K562 (cell line): Measurements from ENCODE around the gene ILKAP.

Source experiments
- POLR2A ChIP-seq: fragments of 450-650 bp; conservative IDR thresholded peaks from 2 replicates; pipeline ENCODE4 v1.6.1; 2016
- SOX6 ChIP-seq: fragments of 450-650 bp; IDR thresholded peaks from 2 replicates; pipeline ENCODE4 v1.6.1; 2014; ENCODE audit warnings: mild to moderate bottlenecking
- STAT5B ChIP-seq: fragments of 250-450 bp; sonication (Bioruptor Pico); IDR thresholded peaks from 2 replicates; pipeline ENCODE4 v1.8.0; 2021; ENCODE audit warnings: mild to moderate bottlenecking, inconsistent platforms
- TSHZ1 ChIP-seq: fragments of 250-450 bp; sonication (Bioruptor Pico); IDR thresholded peaks from 2 replicates; pipeline ENCODE4 v1.4.0; 2020; ENCODE audit warnings: mild to moderate bottlenecking, moderate library complexity
- ZKSCAN1 ChIP-seq: fragments of 150-350 bp; IDR thresholded peaks from 2 replicates; pipeline ENCODE4 v1.6.1; 2016; ENCODE audit warnings: low read depth, low read length
- ZNF584 ChIP-seq: fragments of 200-800 bp; sonication (Bioruptor generic); IDR thresholded peaks from 2 replicates; pipeline ENCODE4 v1.6.1; 2016; ENCODE audit warnings: low read depth, mild to moderate bottlenecking, missing genetic modification characterization, missing compliant biosample characterization
- TF ChIP-seq, protein P1 (sequence below): fragments of 250-450 bp; sonication (Bioruptor Pico); IDR thresholded peaks from 2 replicates; pipeline ENCODE4 v1.9.0; 2021; ENCODE audit warnings: mild to moderate bottlenecking
- TF ChIP-seq, protein P2 (sequence below): sonication (generic); formaldehyde crosslinking; IDR thresholded peaks from 2 replicates; pipeline ENCODE4 v1.9.0; 2022; ENCODE audit warnings: mild to moderate bottlenecking, missing genetic modification reagents

DNA sequence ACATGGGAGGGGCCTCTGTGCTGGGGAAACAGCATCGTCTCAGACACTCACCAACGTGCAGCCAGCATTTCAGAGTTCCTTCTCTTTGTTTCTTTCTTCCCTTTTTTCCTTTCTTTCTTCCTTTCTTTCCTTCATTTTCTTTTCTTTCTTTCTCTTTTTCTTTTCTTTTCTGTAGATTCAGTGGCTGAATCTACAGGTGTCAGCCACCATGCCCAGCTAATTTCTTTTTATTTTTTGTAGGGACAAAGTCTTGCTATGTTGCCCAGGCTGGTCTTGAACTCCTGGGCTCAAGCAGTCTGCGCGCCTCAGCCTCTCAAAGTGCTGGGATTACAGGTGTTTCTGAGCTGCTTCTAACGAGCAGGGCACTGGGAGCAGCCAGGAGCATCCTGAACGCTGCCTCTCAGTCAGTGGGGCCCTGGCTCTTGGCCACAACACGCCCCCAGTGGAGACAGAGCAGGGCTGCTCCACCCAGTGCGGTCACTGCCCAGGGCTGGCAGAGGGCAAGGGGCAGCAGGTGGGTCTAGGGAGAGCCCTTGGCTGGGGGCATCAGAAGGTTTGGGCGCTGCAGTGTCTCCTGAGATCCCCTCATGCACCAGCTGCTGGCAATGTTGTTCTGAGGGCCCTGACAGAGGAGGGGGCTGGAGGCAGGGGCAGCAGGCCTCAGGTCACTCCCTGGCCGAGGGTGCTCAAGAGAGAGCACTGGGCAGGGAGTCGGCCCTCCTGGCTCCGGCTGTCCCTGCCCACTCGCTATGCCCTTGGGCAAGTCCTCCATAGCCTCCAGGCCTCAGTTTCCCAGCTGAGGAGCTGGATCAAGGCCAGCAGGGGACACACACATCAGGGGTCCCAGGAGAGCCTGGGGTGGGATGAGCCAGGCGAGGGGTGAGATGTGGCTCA, 69.7 kb downstream of the ILKAP start:
- TF ChIP-seq STAT5B (CRISPR knock-in tag) = no peak
- TF ChIP-seq, protein P1, sequence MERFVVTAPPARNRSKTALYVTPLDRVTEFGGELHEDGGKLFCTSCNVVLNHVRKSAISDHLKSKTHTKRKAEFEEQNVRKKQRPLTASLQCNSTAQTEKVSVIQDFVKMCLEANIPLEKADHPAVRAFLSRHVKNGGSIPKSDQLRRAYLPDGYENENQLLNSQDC = no peak
- TF ChIP-seq SOX6 = no peak
- TF ChIP-seq TSHZ1 (CRISPR knock-in tag) = no peak
- TF ChIP-seq, protein P2, sequence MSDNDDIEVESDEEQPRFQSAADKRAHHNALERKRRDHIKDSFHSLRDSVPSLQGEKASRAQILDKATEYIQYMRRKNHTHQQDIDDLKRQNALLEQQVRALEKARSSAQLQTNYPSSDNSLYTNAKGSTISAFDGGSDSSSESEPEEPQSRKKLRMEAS = no peak
- no peak for TF ChIP-seq ZNF584
- TF ChIP-seq ZKSCAN1 = no peak
- TF ChIP-seq POLR2A = no peak
